Stimulated activated CD4-positive, alpha-beta T cell treated with anti-CD3 and anti-CD28 coated beads, Interleukin-2, amount 100 ng/mL, for 24 hours (primary cell): ENCODE data around the gene INPP5E.
A peak's percentile ranks its signal among the peaks of the same experiment; 100 is the strongest.

Source experiments
- DNase-seq, 2 donors: peaks; one replicate each; pipeline ENCODE4 v3.0.0-alpha.2; 2020

INPP5E gene

GRCh38 chr9:136402067-136402466, 37.6 kb downstream of the INPP5E start:
- DNase-seq: no peak

DNA sequence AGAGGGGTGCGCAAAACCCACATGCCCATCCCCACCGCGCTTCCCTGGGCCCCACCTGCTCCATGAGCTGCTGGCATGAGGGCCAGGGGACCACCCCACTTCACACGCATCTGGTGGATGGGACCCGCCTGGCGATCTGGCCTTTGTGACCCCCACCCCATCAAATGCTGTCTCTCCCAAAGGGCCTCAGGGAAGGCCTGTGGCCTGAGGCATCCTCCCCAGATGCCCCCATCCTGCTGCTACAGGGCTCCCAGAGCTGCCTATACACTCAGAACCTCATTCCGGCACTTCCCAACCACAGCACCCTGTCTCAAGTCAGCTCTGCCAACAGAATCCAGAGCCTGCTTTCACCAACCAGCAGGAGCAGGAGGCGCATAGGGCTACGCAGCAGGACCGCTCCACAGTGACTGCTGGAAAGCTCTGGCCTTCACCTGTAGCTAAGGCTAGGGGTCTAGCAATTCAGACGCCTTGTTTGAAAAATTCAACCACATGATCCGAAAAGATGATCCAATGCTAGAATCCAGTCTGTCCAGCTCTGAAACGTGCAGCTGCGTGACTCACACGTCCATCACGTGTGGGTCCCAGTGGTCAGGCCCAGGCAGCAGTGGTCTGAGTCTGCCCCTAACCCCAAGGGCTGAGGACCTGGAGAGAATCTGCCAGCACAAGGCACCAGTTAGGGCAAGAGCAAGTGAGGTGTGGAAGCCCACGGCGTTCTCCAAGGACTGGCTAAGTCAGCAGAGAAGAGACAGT, 38.3 kb downstream of the INPP5E start:
- no peak for DNase-seq

- peak; percentile 90 to 91 for DNase-seq
Measured at GRCh38 chr9:136400038-136400834, 39.4 kb downstream of the INPP5E start, which contains the start of gene SNAPC4. SNAPC4 (minus strand) TSS chr9:136400170; CDS start chr9:136398428, 1,742 bp downstream.

DNA sequence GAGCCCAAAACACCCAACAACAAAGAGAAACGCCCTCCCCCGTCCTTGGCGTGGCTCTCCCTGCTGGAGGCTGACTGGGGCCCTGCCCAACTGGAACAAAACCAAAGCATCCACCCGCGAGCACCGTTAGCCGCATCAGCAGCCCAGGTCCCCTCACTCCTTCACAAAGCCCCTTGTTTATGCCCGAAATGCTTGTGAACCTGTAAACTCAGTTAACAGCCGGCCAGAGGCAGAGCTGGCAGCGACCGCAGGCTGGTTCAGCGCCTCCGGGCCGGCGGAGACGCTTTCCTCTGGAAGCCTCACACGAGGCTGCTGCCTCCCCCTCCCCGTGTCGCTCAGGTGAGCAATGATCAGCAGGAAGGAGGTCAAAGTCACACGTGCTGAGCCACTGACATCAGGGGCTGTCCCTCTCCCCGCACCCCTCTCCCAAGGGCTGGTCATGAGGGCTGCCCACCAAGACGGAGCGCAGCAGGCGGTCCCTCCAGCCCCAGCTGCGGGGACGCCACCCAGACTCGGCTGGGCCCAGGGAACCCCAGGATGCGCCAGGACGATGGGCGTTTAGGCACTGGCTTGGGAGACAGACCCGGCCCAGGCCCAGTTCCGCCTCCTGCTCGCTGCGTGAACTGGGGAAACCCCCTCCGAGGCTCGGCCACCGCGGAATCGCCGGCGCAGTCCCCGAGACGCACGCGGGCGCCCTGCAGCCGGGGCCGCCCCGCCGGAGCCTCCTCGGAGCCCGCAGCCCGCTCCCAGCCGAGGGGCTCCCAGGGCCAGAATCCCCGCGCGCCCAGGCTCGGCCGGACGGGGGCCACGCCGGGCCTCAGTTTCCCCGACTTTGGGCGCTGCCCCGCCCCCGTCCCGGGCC, 40.2 kb downstream of the INPP5E start:
- peak; percentile 48 to 61 for DNase-seq

DNA sequence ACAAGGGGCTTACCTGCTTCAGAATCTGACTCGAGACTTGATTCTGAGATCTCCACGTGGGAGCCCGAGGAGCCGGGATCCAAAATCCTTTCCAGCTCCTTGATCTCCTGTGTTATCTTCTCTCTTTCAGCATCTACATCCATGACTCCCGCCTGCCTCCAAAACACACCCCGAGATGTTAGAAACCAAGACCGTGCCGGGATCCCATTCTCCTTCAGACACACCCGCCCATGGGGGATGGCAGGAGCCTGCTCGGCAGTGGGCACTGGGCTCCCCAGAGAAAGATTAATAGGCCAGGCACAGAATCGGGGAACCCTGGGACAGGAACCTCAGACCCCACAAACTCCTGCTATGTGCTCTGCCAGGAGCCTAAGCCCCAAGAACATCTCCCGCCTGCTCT, 41.4 kb downstream of the INPP5E start:
- no peak for DNase-seq

- DNase-seq: no peak
Measured at GRCh38 chr9:136397643-136398042, 42.0 kb downstream of the INPP5E start.

DNA sequence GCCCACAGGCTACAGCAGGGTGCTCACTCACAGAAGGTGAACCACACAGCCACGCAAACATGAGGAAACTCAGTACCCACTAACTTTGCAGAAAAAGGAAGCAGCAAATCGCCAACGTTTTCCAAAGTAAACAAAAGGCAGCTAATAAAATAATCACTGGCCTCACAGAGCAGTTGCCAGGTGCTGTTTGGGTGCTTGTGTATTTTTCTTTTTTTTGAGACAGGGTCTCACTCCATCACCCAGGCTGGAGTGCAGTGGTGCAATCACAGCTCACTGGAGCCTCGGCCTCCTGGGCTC, 43.5 kb downstream of the INPP5E start:
- no peak for DNase-seq

DNA sequence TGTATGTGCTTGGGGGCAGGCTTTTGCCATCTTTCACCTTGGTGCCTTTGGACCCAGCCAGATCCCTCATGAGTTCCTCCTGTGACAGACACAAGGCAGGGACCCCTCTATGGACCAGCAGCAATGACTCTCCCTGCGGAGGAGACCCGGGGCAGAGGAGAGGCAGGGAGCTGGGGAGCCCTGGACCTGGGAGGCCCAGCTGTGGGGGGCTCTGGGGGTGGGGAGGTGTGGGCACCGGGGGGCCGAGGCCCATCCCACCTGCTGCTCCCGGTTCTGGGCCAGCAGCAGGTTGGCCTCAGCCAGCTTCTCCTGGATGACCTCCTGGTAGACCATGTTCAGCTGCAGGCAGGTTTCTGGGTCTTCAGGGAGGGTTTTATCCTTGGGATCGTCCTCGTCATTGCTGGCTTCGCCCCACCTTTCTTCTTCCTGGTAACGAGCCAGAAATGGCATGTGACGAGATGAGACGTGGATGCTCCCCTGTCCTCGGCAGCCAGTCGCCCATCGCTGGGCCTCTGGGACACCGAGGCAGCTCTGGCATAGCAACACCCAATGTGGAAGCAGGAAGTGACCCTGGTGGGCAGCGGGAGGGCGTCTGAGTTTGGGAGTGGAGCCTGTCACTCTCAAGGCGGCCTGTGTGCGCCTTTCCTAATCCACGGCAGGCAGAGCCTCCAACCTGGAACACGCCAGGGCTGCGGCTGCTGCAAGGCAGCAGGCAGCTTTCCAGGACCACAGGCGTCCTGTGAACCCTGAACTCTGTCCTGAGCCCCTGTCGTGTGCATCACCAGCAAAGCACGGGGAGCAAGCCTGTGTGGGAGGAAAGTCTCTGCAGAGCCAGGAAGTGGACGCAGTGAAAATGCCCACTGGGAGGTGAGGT, 44.1 kb downstream of the INPP5E start:
- no peak for DNase-seq

DNA sequence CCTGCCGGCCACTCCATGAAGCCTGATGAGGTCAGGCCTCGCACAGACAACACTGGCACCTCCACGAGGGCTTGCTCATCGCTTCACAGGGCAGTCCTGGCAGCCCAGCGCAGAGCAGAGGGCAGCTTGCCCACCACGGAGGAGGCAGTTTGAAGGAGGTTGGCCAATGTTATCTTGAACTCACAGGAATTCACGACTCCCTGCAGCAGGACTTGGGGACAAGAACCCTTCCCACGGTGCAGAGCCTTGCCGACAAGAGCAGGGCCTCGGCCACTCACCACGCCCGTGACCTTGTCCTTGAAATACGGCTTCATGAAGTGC, 44.7 kb downstream of the INPP5E start:
- DNase-seq: no peak

GRCh38 chr9:136394312-136395019, 45.2 kb downstream of the INPP5E start:
- no peak for DNase-seq

DNA sequence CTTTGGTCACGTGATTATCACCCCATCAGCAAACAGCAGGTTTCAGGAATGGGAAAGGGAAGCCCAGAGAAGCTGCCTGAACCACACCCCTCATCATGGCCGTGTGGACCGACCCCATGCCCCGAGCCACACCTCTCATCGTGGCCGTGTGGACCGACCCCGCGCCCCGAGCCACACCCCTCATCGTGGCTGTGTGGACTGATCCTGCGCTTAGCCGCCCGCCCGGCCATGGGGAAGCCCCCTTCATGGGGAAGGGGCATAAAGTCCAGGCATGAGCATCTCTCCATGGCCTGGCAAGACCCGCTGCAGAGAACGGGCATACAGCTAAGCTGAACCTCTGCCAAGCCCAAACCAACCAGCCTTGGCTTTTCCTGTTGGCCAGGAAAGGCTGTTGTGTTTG, 46.1 kb downstream of the INPP5E start:
- DNase-seq: no peak

GRCh38 chr9:136392538-136393449, 46.9 kb downstream of the INPP5E start:
- no peak for DNase-seq

- no peak for DNase-seq
Measured at GRCh38 chr9:136391737-136392537, 47.7 kb downstream of the INPP5E start.

GRCh38 chr9:136389396-136389795, 50.2 kb downstream of the INPP5E start:
- DNase-seq: no peak

DNA sequence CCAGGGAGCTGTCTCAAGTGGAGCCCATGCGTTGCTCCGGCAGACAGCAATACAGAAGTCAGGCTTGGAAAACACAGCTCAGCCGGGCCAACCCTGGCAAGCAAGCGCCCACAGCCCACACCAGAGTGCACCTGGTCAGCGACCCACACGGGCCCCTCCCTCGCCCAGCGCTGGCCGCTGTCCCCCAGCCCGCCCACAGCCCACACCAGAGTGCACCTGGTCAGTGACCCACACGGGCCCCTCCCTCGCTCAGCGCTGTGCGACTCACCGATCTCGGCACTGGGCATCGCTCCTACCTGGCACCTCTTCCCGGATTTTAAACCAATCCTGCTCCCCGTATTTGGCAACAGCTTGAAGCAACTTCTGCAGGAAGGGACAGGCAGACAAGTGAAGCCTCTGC, 52.4 kb downstream of the INPP5E start:
- DNase-seq: no peak

DNA sequence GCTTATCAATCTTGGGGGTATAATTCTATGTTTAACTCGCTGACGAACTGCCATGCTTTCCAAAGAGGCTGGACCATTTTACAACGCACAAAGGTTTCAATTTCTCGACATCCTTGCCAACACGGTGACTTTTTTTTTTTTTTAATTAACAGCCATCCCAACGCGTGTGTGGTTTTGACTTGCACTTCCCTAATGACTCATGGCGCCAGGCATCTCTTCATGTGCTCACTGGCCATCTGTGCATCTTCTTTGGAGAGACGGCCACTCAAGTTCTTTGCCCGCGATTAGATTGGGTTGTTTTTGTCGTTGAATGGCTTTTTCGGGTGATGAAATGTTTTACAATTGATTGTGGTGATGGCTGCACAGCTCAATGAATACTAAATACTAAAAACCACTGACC, 53.6 kb downstream of the INPP5E start:
- DNase-seq: no peak

DNA sequence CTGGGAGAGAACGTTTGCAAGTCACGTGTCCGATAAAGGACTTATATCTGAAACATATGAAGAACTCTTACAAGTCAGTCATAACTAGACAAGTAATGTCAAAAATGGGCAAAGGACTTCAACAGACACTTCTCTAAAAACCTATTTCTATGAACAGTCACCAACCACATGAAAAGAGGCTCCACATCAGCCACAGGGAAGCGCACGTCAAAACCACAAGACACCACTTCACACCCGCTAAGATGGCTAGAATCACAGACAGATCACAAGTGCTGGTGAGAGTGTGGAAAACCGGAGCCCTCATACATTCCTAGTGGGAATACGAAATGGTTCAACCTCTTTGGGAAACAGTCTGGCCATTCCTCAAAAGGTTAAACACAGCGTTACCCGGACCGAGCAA, 54.6 kb downstream of the INPP5E start:
- DNase-seq: peak in 1 of 2 donors; percentile 39

GRCh38 chr9:136383436-136383835, 56.2 kb downstream of the INPP5E start:
- no peak for DNase-seq

GRCh38 chr9:136381966-136382513, 57.6 kb downstream of the INPP5E start:
- no peak for DNase-seq

GRCh38 chr9:136381311-136381710, 58.3 kb downstream of the INPP5E start:
- DNase-seq: no peak
